A549 treated with CpdA at 1 μM for 4 hours (cell line): ENCODE measurements around the gene IDH1. TPM values are rescaled to one million over a fixed set of nuclear protein-coding genes. Genes with fewer than 3 reads are reported as not detected.

Experiments
- total RNA-seq: library from RNA; stranded (reverse); fragments of 200-300 nt; extraction: Qiagen RNA extraction; gene quantifications from 5 replicates; pipeline ENCODE4 v1.2.3, GENCODE V29; 2022; ENCODE audit warnings: low read depth

IDH1 gene
- 76.3 to 92.9 TPM (median 80.0 TPM) in 5 replicates for total RNA-seq

GRCh38 chr2:208254871-208255556 lies at the start of gene IDH1:
Gene IDH1, minus strand, starts transcription at chr2:208255071. Its CDS starts 3,520 bp downstream, at chr2:208251551.

DNA sequence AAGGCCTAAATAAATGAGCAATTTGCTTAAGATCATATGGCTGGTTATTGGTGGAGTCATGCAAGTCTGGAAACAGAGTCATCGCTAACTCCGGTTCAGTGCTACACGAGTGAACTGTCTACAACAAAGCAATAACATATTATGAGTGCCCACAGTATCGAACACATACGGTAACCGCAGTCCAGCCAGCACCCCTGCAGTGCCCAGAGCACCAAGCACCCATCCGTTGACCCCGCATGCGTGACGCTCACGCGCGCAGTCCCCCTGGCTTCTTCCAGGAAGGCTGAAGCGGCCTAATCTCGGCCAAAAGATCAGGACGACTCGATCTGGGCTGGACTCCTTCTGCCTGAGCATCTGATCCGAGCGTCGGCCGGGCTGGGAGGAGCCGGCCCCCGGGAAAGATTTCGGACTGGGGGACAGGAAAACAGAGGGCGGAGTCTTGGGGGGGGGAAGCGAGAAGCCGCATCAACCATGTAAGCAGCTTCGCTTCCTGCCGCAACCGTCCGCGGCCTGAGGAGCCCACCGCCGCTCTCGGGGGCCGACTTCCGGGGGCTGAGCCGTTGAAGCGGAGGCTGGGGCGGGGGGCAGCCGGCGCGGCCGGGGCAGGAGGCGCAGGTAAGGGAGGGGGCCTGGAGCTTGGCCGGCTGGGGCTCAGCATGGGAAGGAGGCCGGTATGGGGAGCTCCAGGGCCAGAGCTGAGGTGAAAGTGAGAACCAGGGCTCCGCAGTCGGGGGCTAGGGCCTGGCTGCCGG lies 11.1 kb upstream of the IDH1 start, which contains the start of gene PIKFYVE:
PIKFYVE (plus strand) TSS at position 455 of the 752 bp plus-strand sequence. CDS start 5,265 bp downstream, outside the sequence.

GRCh38 chr2:208189810-208190503 lies 64.9 kb downstream of the IDH1 start, which contains the start of gene C2orf80:
Gene C2orf80, minus strand, starts transcription at chr2:208190030. Its CDS starts 3,044 bp downstream, at chr2:208186986.

Other genes starting within 250 kb of the IDH1 start
- 3.0 to 3.9 TPM (median 3.3 TPM) in 5 replicates for gene PLEKHM3, start 229.5 kb downstream of the IDH1 start, total RNA-seq
- not detected in 5 replicates for gene CRYGD, start 130.5 kb downstream of the IDH1 start, total RNA-seq
- not detected in 5 replicates for gene CRYGC, start 125.2 kb downstream of the IDH1 start, total RNA-seq
- not detected in 5 replicates for gene CRYGB, start 108.9 kb downstream of the IDH1 start, total RNA-seq
- gene CRYGA, start 91.5 kb downstream of the IDH1 start, total RNA-seq, result not detected in 5 replicates
- gene C2orf80, start 65.0 kb downstream of the IDH1 start, total RNA-seq, result not detected in 5 replicates
- gene PIKFYVE, start 11.2 kb upstream of the IDH1 start, total RNA-seq, result 5.0 to 9.1 TPM (median 7.2 TPM) in 5 replicates
- gene PTH2R, start 151.7 kb upstream of the IDH1 start, total RNA-seq, result not detected in 5 replicates